ENCODE measurements around the gene TAF3.

DNA sequence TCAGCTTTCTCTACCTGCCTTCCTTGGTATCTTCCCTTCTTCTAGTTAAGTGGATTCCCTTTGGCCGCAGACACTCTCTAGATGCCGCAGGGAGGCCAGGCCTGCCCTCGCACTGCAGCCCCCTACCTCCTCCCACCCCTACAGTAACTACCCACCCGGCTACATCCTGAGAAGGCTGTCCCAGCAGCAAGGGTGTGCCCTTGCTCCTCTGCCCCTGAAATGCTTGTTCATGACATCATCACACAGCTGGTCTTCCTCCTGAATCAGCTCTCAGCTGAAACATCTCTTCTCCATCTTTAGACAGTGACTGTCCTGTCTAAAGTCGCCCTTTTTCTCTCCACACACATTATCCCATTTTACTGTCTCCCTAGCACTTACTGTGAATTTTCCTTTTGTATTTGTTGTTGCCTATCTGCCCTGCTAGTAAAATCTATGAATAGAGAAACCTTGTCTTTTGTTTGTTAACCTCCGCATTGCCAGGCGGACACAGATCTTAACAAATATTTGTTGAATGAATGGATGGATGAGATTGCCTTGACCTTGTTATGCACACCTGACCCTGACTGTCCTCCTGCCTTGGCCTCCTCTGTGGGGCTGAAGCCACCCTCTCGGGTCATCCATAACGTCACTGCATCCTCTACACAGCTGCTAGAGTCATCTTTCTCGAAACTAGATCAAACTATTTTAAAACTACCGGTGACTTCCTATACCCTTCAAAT, 127.3 kb downstream of the TAF3 start:
- TF ChIP-seq, protein P1, sequence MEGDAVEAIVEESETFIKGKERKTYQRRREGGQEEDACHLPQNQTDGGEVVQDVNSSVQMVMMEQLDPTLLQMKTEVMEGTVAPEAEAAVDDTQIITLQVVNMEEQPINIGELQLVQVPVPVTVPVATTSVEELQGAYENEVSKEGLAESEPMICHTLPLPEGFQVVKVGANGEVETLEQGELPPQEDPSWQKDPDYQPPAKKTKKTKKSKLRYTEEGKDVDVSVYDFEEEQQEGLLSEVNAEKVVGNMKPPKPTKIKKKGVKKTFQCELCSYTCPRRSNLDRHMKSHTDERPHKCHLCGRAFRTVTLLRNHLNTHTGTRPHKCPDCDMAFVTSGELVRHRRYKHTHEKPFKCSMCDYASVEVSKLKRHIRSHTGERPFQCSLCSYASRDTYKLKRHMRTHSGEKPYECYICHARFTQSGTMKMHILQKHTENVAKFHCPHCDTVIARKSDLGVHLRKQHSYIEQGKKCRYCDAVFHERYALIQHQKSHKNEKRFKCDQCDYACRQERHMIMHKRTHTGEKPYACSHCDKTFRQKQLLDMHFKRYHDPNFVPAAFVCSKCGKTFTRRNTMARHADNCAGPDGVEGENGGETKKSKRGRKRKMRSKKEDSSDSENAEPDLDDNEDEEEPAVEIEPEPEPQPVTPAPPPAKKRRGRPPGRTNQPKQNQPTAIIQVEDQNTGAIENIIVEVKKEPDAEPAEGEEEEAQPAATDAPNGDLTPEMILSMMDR (IDR thresholded peaks at IDR 0.05): no peak
- TF ChIP-seq POLR2AphosphoS5 (IDR thresholded peaks at IDR 0.05) (no peak), POLR2A (IDR thresholded peaks at IDR 0.05) (no peak), EP300 (IDR thresholded peaks at IDR 0.05) (no peak)

Measured in stomach (tissue), 4 donors.